Gastrocnemius medialis (tissue), 4 donors: ENCODE data around the gene IQUB. TPM values are rescaled to one million over a fixed set of nuclear protein-coding genes. Genes with fewer than 3 reads are reported as not detected.
"Not testable (repeated sequence)": the region's sequence is repeated elsewhere in the genome, so short reads cannot be mapped to it uniquely, and the experiment has no call there.

Source experiments
- ATAC-seq, 2 donors: fragments of 150-250 bp; one replicate each; pipeline ENCODE4 v1.9.1; 2016
- DNase-seq, 2 donors: peaks; one replicate each; pipeline ENCODE4 v3.0.0-alpha.2; 2019
- H3K27ac ChIP-seq, 4 donors: fragments of 200-600 bp; sonication (generic); 1 replicate in 1 of 4; 2 replicates in 3 of 4; pipeline ENCODE4 v1.5.1; 2016 to 2018; ENCODE audit warnings: mild to moderate bottlenecking in 2 of 4, moderate library complexity in 1 of 4
- H3K27me3 ChIP-seq, 3 donors: fragments of 200-600 bp; sonication (generic) in 2 of 3; 1 replicate in 1 of 3; 2 replicates in 2 of 3; pipeline versions ENCODE4 v1.5.1 to v1.6.0; 2016 to 2019; ENCODE audit warnings: mild to moderate bottlenecking in 1 of 3, moderate library complexity in 1 of 3
- H3K36me3 ChIP-seq, 2 donors: fragments of 200-600 bp; sonication (generic) in 1 of 2; one replicate each; pipeline ENCODE4 v1.5.1; 2017 to 2018
- H3K4me1 ChIP-seq, 2 donors: fragments of 200-600 bp; sonication (generic) in 1 of 2; one replicate each; pipeline ENCODE4 v1.5.1; 2016 to 2017; ENCODE audit warnings: mild to moderate bottlenecking in 2 of 2
- H3K4me3 ChIP-seq, 4 donors: fragments of 200-600 bp; sonication (generic) in 3 of 4; 1 replicate in 1 of 4; 2 replicates in 3 of 4; pipeline ENCODE4 v1.5.1; 2016 to 2019; ENCODE audit warnings: mild to moderate bottlenecking in 2 of 4
- H3K9me3 ChIP-seq, 3 donors: fragments of 200-600 bp; sonication (generic) in 2 of 3; 1 replicate in 1 of 3; 2 replicates in 2 of 3; pipeline ENCODE4 v1.5.1; 2016 to 2019
- CTCF ChIP-seq, 5 experiments: fragments of 450-650 bp in 3 of 5; fragments of 200-600 bp in 2 of 5; sonication (generic) in 2 of 5; IDR thresholded peaks in 4 of 5; conservative IDR thresholded peaks in 1 of 5; 1 replicate in 4 of 5; 2 replicates in 1 of 5; pipeline ENCODE4 v1.5.1; 2016 to 2019; ENCODE audit warnings: antibody characterized with exemption in 5 of 5, mild to moderate bottlenecking in 3 of 5, moderate library complexity in 3 of 5
- POLR2A ChIP-seq, 2 donors: fragments of 450-650 bp; IDR thresholded peaks; one replicate each; pipeline ENCODE4 v1.6.1; 2017; ENCODE audit warnings: antibody characterized with exemption in 2 of 2, mild to moderate bottlenecking in 2 of 2, moderate library complexity in 2 of 2
- in situ Hi-C, 4 donors: fragments of 200-750 bp; cut with MboI; loops; one replicate each; pipeline versions ENCODE4 v1.15.0 to v1.8.0; 2017; ENCODE audit warnings: low sequenced_read_pairs in 4 of 4
- intact Hi-C: fragments of 100-400 bp; cut with DNase I; formaldehyde crosslinking; loops from one replicate; pipeline ENCODE4 v1.15.1; 2023; ENCODE audit warnings: low total_unique reads
- total RNA-seq, 4 donors: library from RNA; depleted of rRNA; stranded (reverse); fragments of >200 nt; gene quantifications; one replicate each; pipeline versions ENCODE4 v1.1.0 to v1.2.3, GENCODE V29; 2016

Gene IQUB
- total RNA-seq, 4 donors from 2014 or later, result 0.15 to 0.42 (median 0.26) TPM; not detected in 1

GRCh38 chr7:123485721-123486120, 48.7 kb downstream of the IQUB start:
- H3K9me3 ChIP-seq, result peaks cover 0 to 5% (median 0%) of the 10 kb centered on the region in 3 donors
- no peak for TF ChIP-seq CTCF (IDR thresholded peaks at IDR 0.05 in 4 of 5, conservative IDR thresholded peaks at IDR 0.05 in 1 of 5)
- no peak for TF ChIP-seq POLR2A (IDR thresholded peaks at IDR 0.05)
- in situ Hi-C loops (no loop called here), intact Hi-C loops (no loop called here)
- no peak for ATAC-seq
- H3K4me3 ChIP-seq, result no peak overlapping the region
- no peaks in the 10 kb centered on the region for H3K27me3 ChIP-seq
- H3K27ac ChIP-seq, result no peak overlapping the region
- no peak for DNase-seq
- no peaks in the 10 kb centered on the region for H3K4me1 ChIP-seq
- H3K36me3 ChIP-seq, result no peaks in the 10 kb centered on the region

- no peak overlapping the region for H3K4me3 ChIP-seq
- in situ Hi-C loops (no loop called here), intact Hi-C loops (no loop called here)
- no peaks in the 10 kb centered on the region for H3K36me3 ChIP-seq
- ATAC-seq, result no peak
- H3K9me3 ChIP-seq, result peaks cover 0 to 5% (median 0%) of the 10 kb centered on the region in 3 donors
- no peak for DNase-seq
- H3K27me3 ChIP-seq, result no peaks in the 10 kb centered on the region
- TF ChIP-seq POLR2A (IDR thresholded peaks at IDR 0.05), result no peak
- TF ChIP-seq CTCF (IDR thresholded peaks at IDR 0.05 in 4 of 5, conservative IDR thresholded peaks at IDR 0.05 in 1 of 5), result no peak
- H3K27ac ChIP-seq, result no peak overlapping the region
- H3K4me1 ChIP-seq, result no peaks in the 10 kb centered on the region
These were observed 49.2 kb downstream of the IQUB start for GRCh38 chr7:123485187-123485586.

- Histone ChIP-seq H3K27ac (no peak overlapping the region), H3K4me1 (no peaks in the 10 kb centered on the region), H3K9me3 (no peaks in the 10 kb centered on the region), H3K27me3 (no peaks in the 10 kb centered on the region), H3K36me3 (no peaks in the 10 kb centered on the region), H3K4me3 (no peak overlapping the region)
- no peak for ATAC-seq
- TF ChIP-seq POLR2A (IDR thresholded peaks at IDR 0.05) (no peak), CTCF (IDR thresholded peaks at IDR 0.05 in 4 of 5, conservative IDR thresholded peaks at IDR 0.05 in 1 of 5) (no peak)
- DNase-seq, result no peak
- in situ Hi-C loops (no loop called here), intact Hi-C loops (no loop called here)
These were observed 50.2 kb downstream of the IQUB start for GRCh38 chr7:123484199-123484598.

- Histone ChIP-seq H3K9me3 (no peaks in the 10 kb centered on the region), H3K4me3 (no peak overlapping the region), H3K27me3 (no peaks in the 10 kb centered on the region), H3K36me3 (no peaks in the 10 kb centered on the region), H3K4me1 (no peaks in the 10 kb centered on the region), H3K27ac (no peak overlapping the region)
- intact Hi-C loops (no loop called here), in situ Hi-C loops (no loop called here)
- DNase-seq (no peak), ATAC-seq (no peak)
- no peak for TF ChIP-seq POLR2A (IDR thresholded peaks at IDR 0.05)
- no peak for TF ChIP-seq CTCF (IDR thresholded peaks at IDR 0.05 in 4 of 5, conservative IDR thresholded peaks at IDR 0.05 in 1 of 5)
These were observed 54.3 kb downstream of the IQUB start for GRCh38 chr7:123480107-123480506.

- H3K27me3 ChIP-seq, intact Hi-C loops, H3K9me3 ChIP-seq, in situ Hi-C loops, H3K4me3 ChIP-seq, ATAC-seq, DNase-seq, H3K4me1 ChIP-seq, H3K27ac ChIP-seq, H3K36me3 ChIP-seq: not testable (repeated sequence)
These were observed 56.3 kb downstream of the IQUB start for GRCh38 chr7:123478056-123478455.
